ENCODE measurements around the gene HSPG2. TPM values are rescaled to one million over a fixed set of nuclear protein-coding genes. Genes with fewer than 3 reads are reported as not detected.

The HSPG2 gene
- total and polyA plus RNA-seq, 9 of the 15 experiments (the other 6 are each of a cell fraction or from before 2014, with no cell fraction given), result 0.14 to 160 (median 15.7) TPM

DNA sequence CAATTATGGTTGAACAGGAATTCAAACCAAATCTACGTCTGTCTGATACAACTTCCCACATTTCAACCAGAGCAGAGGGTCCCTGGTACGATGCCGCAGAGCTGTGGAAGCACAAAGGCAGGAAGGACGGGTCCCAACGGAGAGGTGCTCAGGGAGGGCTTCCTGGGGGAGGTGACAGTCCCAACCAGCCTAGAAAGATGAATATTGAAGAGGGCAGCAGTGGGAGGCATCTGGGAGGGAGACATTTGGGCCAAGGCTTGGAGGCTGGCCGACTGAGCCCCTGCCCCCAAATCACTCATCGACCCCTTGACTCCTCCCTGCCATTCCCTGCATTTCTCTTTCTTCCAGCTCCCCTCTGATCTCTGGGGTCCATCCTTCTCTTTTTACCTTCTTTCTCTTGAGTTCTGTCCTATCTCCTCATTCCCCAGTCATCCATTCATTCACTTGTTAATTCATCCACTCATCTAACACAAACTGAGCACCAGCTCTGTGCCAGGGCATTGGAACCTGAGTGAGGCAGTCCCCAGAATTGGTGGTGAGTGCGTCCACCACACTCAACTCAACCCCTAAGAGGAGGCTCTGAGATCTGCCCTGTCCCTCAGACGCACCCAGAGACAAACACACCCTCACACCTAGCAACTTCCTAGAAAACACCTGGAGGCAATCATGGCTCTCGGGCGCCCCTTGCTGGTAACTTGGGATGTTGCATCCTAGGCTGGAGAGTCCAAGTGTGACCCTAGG lies 26.5 kb upstream of the HSPG2 start (continued):
- TF ChIP-seq POLR2H (tag; IDR thresholded peaks at IDR 0.05; ENCODE audit: low read depth) (no peak), ZNF780A (CRISPR knock-in tag; IDR thresholded peaks at IDR 0.05) (no peak), ZFP30 (CRISPR knock-in tag; IDR thresholded peaks at IDR 0.05; ENCODE audit: borderline replicate concordance) (no peak), EHMT2 (IDR thresholded peaks at IDR 0.05) (no peak), TBP (optimal IDR thresholded peaks at IDR 0.05; ENCODE audit: low read depth, low read length) (peak; percentile 9), PHB2 (IDR thresholded peaks at IDR 0.05; ENCODE audit: low read depth) (no peak; the same call in 1 of the 2 replicates), ZNF41 (CRISPR knock-in tag; conservative IDR thresholded peaks at IDR 0.05) (no peak), MYBL2 (IDR thresholded peaks at IDR 0.05; ENCODE audit: low read depth) (no peak), MYBL2 (CRISPR knock-in tag; IDR thresholded peaks at IDR 0.05; ENCODE audit: borderline replicate concordance) (no peak), ZNF436 (CRISPR knock-in tag; IDR thresholded peaks at IDR 0.05) (0 out of 2 replicates have a peak, but pooled peaks have one; percentile 55), NCOA1 (IDR thresholded peaks at IDR 0.05; ENCODE audit: low read depth) (no peak), FOXA3 (CRISPR knock-in tag; conservative IDR thresholded peaks at IDR 0.05 in 1 of 2, IDR thresholded peaks at IDR 0.05 in 1 of 2) (no peak), RHOXF2B (CRISPR knock-in tag; conservative IDR thresholded peaks at IDR 0.05) (no peak)
- TF ChIP-seq, protein P1, sequence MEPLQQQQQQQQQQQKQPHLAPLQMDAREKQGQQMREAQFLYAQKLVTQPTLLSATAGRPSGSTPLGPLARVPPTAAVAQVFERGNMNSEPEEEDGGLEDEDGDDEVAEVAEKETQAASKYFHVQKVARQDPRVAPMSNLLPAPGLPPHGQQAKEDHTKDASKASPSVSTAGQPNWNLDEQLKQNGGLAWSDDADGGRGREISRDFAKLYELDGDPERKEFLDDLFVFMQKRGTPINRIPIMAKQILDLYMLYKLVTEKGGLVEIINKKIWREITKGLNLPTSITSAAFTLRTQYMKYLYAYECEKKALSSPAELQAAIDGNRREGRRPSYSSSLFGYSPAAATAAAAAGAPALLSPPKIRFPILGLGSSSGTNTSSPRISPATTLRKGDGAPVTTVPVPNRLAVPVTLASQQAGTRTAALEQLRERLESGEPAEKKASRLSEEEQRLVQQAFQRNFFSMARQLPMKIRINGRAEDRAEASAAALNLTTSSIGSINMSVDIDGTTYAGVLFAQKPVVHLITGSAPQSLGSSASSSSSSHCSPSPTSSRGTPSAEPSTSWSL (CRISPR knock-in tag; IDR thresholded peaks at IDR 0.05; ENCODE audit: borderline replicate concordance), result no peak
- TF ChIP-seq, protein P2, sequence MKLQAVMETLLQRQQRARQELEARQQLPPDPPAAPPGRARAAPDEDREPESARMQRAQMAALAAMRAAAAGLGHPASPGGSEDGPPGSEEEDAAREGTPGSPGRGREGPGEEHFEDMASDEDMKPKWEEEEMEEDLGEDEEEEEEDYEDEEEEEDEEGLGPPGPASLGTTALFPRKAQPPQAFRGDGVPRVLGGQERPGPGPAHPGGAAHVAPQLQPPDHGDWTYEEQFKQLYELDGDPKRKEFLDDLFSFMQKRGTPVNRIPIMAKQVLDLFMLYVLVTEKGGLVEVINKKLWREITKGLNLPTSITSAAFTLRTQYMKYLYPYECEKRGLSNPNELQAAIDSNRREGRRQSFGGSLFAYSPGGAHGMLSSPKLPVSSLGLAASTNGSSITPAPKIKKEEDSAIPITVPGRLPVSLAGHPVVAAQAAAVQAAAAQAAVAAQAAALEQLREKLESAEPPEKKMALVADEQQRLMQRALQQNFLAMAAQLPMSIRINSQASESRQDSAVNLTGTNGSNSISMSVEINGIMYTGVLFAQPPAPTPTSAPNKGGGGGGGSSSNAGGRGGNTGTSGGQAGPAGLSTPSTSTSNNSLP (IDR thresholded peaks at IDR 0.05; ENCODE audit: borderline replicate concordance, low read depth, low read length), result 0 out of 2 replicates have a peak, but pooled peaks have one; percentile 33
- TF ChIP-seq, protein P3, sequence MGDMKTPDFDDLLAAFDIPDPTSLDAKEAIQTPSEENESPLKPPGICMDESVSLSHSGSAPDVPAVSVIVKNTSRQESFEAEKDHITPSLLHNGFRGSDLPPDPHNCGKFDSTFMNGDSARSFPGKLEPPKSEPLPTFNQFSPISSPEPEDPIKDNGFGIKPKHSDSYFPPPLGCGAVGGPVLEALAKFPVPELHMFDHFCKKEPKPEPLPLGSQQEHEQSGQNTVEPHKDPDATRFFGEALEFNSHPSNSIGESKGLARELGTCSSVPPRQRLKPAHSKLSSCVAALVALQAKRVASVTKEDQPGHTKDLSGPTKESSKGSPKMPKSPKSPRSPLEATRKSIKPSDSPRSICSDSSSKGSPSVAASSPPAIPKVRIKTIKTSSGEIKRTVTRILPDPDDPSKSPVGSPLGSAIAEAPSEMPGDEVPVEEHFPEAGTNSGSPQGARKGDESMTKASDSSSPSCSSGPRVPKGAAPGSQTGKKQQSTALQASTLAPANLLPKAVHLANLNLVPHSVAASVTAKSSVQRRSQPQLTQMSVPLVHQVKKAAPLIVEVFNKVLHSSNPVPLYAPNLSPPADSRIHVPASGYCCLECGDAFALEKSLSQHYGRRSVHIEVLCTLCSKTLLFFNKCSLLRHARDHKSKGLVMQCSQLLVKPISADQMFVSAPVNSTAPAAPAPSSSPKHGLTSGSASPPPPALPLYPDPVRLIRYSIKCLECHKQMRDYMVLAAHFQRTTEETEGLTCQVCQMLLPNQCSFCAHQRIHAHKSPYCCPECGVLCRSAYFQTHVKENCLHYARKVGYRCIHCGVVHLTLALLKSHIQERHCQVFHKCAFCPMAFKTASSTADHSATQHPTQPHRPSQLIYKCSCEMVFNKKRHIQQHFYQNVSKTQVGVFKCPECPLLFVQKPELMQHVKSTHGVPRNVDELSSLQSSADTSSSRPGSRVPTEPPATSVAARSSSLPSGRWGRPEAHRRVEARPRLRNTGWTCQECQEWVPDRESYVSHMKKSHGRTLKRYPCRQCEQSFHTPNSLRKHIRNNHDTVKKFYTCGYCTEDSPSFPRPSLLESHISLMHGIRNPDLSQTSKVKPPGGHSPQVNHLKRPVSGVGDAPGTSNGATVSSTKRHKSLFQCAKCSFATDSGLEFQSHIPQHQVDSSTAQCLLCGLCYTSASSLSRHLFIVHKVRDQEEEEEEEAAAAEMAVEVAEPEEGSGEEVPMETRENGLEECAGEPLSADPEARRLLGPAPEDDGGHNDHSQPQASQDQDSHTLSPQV (IDR thresholded peaks at IDR 0.05), result no peak
- TF ChIP-seq, protein P4, sequence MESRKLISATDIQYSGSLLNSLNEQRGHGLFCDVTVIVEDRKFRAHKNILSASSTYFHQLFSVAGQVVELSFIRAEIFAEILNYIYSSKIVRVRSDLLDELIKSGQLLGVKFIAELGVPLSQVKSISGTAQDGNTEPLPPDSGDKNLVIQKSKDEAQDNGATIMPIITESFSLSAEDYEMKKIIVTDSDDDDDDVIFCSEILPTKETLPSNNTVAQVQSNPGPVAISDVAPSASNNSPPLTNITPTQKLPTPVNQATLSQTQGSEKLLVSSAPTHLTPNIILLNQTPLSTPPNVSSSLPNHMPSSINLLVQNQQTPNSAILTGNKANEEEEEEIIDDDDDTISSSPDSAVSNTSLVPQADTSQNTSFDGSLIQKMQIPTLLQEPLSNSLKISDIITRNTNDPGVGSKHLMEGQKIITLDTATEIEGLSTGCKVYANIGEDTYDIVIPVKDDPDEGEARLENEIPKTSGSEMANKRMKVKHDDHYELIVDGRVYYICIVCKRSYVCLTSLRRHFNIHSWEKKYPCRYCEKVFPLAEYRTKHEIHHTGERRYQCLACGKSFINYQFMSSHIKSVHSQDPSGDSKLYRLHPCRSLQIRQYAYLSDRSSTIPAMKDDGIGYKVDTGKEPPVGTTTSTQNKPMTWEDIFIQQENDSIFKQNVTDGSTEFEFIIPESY (CRISPR knock-in tag; IDR thresholded peaks at IDR 0.05), result 0 out of 2 replicates have a peak, but pooled peaks have one; percentile 57
